Measurements from ENCODE around the gene PIP4K2B.

DNA sequence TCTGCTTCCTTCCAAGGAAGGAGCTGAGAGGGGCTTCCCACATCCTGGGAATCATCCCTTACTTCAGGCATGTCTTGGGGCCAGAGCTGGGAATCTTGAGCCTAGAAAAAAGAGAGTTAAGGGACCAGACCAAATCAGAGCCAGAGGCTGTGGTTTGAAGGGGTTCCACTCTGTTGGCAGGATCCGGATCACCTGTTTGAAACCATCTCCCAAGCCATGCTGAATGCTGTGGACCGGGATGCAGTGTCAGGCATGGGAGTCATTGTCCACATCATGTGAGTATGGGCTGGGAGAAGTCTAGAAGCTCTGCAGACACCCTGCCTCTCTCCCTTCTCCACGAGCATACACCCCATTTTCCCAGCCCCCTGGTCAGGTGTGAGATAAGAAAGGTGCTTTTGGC is 37.1 kb downstream of the PIP4K2B start:
- TF ChIP-seq BCL11A (IDR thresholded peaks at IDR 0.05; ENCODE audit: low read depth in 2 of 2, low read length in 2 of 2) (no peak), EP300 (IDR thresholded peaks at IDR 0.05; ENCODE audit: borderline replicate concordance in 1 of 2, low read depth in 2 of 2, low read length in 2 of 2) (no peak), POLR2A (IDR thresholded peaks at IDR 0.05; ENCODE audit: control extremely low read depth in 1 of 2, low read depth in 2 of 2, low read length in 2 of 2) (no peak)
- TF ChIP-seq, protein P1, sequence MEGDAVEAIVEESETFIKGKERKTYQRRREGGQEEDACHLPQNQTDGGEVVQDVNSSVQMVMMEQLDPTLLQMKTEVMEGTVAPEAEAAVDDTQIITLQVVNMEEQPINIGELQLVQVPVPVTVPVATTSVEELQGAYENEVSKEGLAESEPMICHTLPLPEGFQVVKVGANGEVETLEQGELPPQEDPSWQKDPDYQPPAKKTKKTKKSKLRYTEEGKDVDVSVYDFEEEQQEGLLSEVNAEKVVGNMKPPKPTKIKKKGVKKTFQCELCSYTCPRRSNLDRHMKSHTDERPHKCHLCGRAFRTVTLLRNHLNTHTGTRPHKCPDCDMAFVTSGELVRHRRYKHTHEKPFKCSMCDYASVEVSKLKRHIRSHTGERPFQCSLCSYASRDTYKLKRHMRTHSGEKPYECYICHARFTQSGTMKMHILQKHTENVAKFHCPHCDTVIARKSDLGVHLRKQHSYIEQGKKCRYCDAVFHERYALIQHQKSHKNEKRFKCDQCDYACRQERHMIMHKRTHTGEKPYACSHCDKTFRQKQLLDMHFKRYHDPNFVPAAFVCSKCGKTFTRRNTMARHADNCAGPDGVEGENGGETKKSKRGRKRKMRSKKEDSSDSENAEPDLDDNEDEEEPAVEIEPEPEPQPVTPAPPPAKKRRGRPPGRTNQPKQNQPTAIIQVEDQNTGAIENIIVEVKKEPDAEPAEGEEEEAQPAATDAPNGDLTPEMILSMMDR (IDR thresholded peaks at IDR 0.05; ENCODE audit: control extremely low read depth in 1 of 3, insufficient read depth in 1 of 3, low read depth in 1 of 3, low read length in 3 of 3), result no peak

Data from H1 (cell line).